ENCODE data around the gene SOX8. TPM values are rescaled to one million over a fixed set of nuclear protein-coding genes. Genes with fewer than 3 reads are reported as not detected.
A peak's percentile ranks its signal among the peaks of the same experiment; 100 is the strongest.

SOX8 gene
- total RNA-seq, 1 experiment from 2014 or later: 1.4 TPM

- no TSS peak for BruUV-seq (replicated peaks)
- Histone ChIP-seq H3K9me3 (ENCODE audit: low read depth, low read length, poor library complexity, severe bottlenecking) (no peaks in the 10 kb centered on the region), H3K27ac (ENCODE audit: low read depth, low read length, poor library complexity, severe bottlenecking) (peak overlapping the region; percentile 78), H3K36me3 (ENCODE audit: insufficient read depth, low read length, poor library complexity, severe bottlenecking) (no peaks in the 10 kb centered on the region), H3K4me3 (ENCODE audit: low read depth, low read length, poor library complexity, severe bottlenecking) (no peak overlapping the region), H3K27me3 (replicated peaks; ENCODE audit: insufficient read depth, low read depth, low read length, poor library complexity) (no peaks in the 10 kb centered on the region), H3K4me1 (ENCODE audit: insufficient read depth, low read length, poor library complexity, severe bottlenecking) (peaks cover 31% of the 10 kb centered on the region)
- no peak for DNase-seq (ENCODE audit: low spot score)
- CTCF ChIA-PET: no interaction called here
- POLR2A ChIA-PET (ENCODE audit: low non-redundant PET): no interaction called here
- TF ChIP-seq EZH2 (IDR thresholded peaks at IDR 0.05; ENCODE audit: borderline replicate concordance, low read depth, low read length, poor library complexity, severe bottlenecking): no peak
- TF ChIP-seq CTCF (conservative IDR thresholded peaks at IDR 0.05; ENCODE audit: low read depth, low read length): no peak
- intact Hi-C loops (cut with micrococcal nuclease; ENCODE audit: unreplicated experiment): no loop called here
Observed at GRCh38 chr16:1020091-1020399, 38.5 kb downstream of the SOX8 start.

GRCh38 chr16:1020591-1020990 lies 39.0 kb downstream of the SOX8 start:
- POLR2A ChIA-PET (ENCODE audit: low non-redundant PET): no interaction called here
- no peaks in the 10 kb centered on the region for H3K36me3 ChIP-seq (ENCODE audit: insufficient read depth, low read length, poor library complexity, severe bottlenecking)
- no peak overlapping the region for H3K27ac ChIP-seq (ENCODE audit: low read depth, low read length, poor library complexity, severe bottlenecking)
- no peaks in the 10 kb centered on the region for H3K9me3 ChIP-seq (ENCODE audit: low read depth, low read length, poor library complexity, severe bottlenecking)
- H3K4me1 ChIP-seq (ENCODE audit: insufficient read depth, low read length, poor library complexity, severe bottlenecking): peaks cover 31% of the 10 kb centered on the region
- H3K27me3 ChIP-seq (replicated peaks; ENCODE audit: insufficient read depth, low read depth, low read length, poor library complexity): no peaks in the 10 kb centered on the region
- TF ChIP-seq CTCF (conservative IDR thresholded peaks at IDR 0.05; ENCODE audit: low read depth, low read length) (no peak), EZH2 (IDR thresholded peaks at IDR 0.05; ENCODE audit: borderline replicate concordance, low read depth, low read length, poor library complexity, severe bottlenecking) (no peak)
- intact Hi-C loops (cut with micrococcal nuclease; ENCODE audit: unreplicated experiment): no loop called here
- CTCF ChIA-PET: no interaction called here
- no TSS peak for BruUV-seq (replicated peaks)
- H3K4me3 ChIP-seq (ENCODE audit: low read depth, low read length, poor library complexity, severe bottlenecking): no peak overlapping the region
- no peak for DNase-seq (ENCODE audit: low spot score)

- no TSS peak for BruUV-seq (replicated peaks)
- POLR2A ChIA-PET (ENCODE audit: low non-redundant PET): interaction anchor here (0.6 kb wide), 1 partner anchor 157 kb away, joined by 7 read pairs; no protein-coding TSS in a partner anchor
Observed at GRCh38 chr16:1021553-1022160, 40.1 kb downstream of the SOX8 start.

More at GRCh38 chr16:1021553-1022160, 40.1 kb downstream of the SOX8 start:
- no peak overlapping the region for H3K27ac ChIP-seq (ENCODE audit: low read depth, low read length, poor library complexity, severe bottlenecking)
- CTCF ChIA-PET: no interaction called here
- H3K27me3 ChIP-seq (replicated peaks; ENCODE audit: insufficient read depth, low read depth, low read length, poor library complexity): no peaks in the 10 kb centered on the region
- peaks cover 31% of the 10 kb centered on the region for H3K4me1 ChIP-seq (ENCODE audit: insufficient read depth, low read length, poor library complexity, severe bottlenecking)
- H3K9me3 ChIP-seq (ENCODE audit: low read depth, low read length, poor library complexity, severe bottlenecking): no peaks in the 10 kb centered on the region
- H3K4me3 ChIP-seq (ENCODE audit: low read depth, low read length, poor library complexity, severe bottlenecking): no peak overlapping the region
- no peak for DNase-seq (ENCODE audit: low spot score)
- no peaks in the 10 kb centered on the region for H3K36me3 ChIP-seq (ENCODE audit: insufficient read depth, low read length, poor library complexity, severe bottlenecking)
- TF ChIP-seq EZH2 (IDR thresholded peaks at IDR 0.05; ENCODE audit: borderline replicate concordance, low read depth, low read length, poor library complexity, severe bottlenecking) (no peak), CTCF (conservative IDR thresholded peaks at IDR 0.05; ENCODE audit: low read depth, low read length) (no peak)
- intact Hi-C loops (cut with micrococcal nuclease; ENCODE audit: unreplicated experiment): no loop called here
